Parietal lobe (tissue), 1 donor: ENCODE results near the gene PDK2. TPM values are rescaled to one million over a fixed set of nuclear protein-coding genes. Genes with fewer than 3 reads are reported as not detected.

Experiments used
- total RNA-seq: library from RNA; depleted of rRNA; stranded (reverse); fragments of >200 nt; gene quantifications from one replicate; pipeline ENCODE4 v1.2.3, GENCODE V29; 2014

The PDK2 gene
- 20.7 TPM for total RNA-seq

GRCh38 chr17:50094753-50095619 lies at the start of gene PDK2:
PDK2 (plus strand) TSS chr17:50095351; CDS start chr17:50095436, 85 bp downstream.

GRCh38 chr17:50055426-50056216 lies 39.5 kb upstream of the PDK2 start, which contains the start of gene ITGA3:
ITGA3 (plus strand) TSS chr17:50056110; CDS start chr17:50056440, 330 bp downstream.

GRCh38 chr17:50129728-50130558 lies 34.8 kb downstream of the PDK2 start, which contains the start of gene SAMD14:
SAMD14 (minus strand) TSS chr17:50130160; CDS start chr17:50124959, 5,201 bp downstream.

GRCh38 chr17:50150354-50151040 lies 55.3 kb downstream of the PDK2 start, which contains the start of gene PPP1R9B:
PPP1R9B (minus strand) TSS chr17:50150677; CDS start chr17:50150513, 164 bp downstream.

Other genes with a start within 250 kb of the PDK2 start
- gene TAC4, start 247.3 kb upstream of the PDK2 start, total RNA-seq = not detected
- not detected for gene DLX4, start 126.2 kb upstream of the PDK2 start, total RNA-seq
- gene DLX3, start 100.1 kb upstream of the PDK2 start, total RNA-seq = not detected
- 46.3 TPM for gene ITGA3, start 39.2 kb upstream of the PDK2 start, total RNA-seq
- 41.3 TPM for gene SAMD14, start 34.8 kb downstream of the PDK2 start, total RNA-seq
- 58.8 TPM for gene PPP1R9B, start 55.3 kb downstream of the PDK2 start, total RNA-seq
- gene SGCA, start 70.7 kb downstream of the PDK2 start, total RNA-seq = not detected
- gene COL1A1, start 106.3 kb downstream of the PDK2 start, total RNA-seq = 5.0 TPM
- not detected for gene TMEM92, start 179.1 kb downstream of the PDK2 start, total RNA-seq